NCI-H1694 treated with DMSO at 0.1 percent for 48 hours (cell line): Measurements from ENCODE around the gene TEAD3.
A peak's percentile ranks its signal among the peaks of the same experiment; 100 is the strongest.

ENCODE experiments used
- DNase-seq: peaks from one replicate; lab custom pipeline; 2025; lab: John Stamatoyannopoulos, UW

The TEAD3 gene

GRCh38 chr6:35492258-35492973 lies 4.5 kb downstream of the TEAD3 start:
- no peak for DNase-seq

- DNase-seq = no peak
Measured at GRCh38 chr6:35491558-35492257, 5.2 kb downstream of the TEAD3 start.

DNA sequence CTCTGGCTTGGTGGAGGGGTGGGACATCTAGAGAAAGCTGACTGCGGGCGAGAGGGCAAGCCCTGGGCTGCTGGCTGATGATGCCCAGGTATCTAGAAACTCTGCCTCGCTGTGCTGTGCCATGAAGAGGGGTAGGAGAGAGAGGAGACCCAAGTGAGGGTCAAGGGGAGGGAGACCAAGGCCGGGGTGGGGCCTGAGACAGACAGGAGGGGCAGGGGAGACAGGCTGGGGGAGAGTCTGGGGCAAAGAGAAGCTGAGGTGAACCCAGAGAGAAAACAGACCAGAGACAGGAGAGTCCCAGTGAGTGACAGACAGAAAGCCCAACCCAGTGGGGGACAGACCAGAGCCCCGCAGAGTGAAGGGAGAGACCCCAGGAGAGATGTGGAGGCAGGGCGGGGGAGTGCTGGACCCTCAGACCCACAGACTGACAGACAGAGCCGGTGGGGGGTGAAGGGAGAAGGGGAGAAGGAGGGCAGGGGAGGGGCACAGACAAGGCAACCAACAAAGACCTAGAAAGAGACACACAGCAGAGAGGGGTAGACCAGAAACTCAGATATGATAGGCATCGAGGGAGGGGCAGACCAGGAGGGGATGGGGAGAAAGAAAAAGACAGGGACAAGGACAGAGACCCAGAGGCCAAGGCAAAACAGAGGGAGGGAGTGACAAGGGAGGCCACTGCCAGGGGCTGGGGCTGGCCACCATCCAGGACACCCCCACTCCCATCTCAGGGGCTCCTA lies 5.9 kb downstream of the TEAD3 start:
- no peak for DNase-seq

- DNase-seq = peak; percentile 56
Measured at GRCh38 chr6:35489995-35490791, 6.7 kb downstream of the TEAD3 start.

- no peak for DNase-seq
Measured at GRCh38 chr6:35489066-35489465, 7.8 kb downstream of the TEAD3 start.

DNA sequence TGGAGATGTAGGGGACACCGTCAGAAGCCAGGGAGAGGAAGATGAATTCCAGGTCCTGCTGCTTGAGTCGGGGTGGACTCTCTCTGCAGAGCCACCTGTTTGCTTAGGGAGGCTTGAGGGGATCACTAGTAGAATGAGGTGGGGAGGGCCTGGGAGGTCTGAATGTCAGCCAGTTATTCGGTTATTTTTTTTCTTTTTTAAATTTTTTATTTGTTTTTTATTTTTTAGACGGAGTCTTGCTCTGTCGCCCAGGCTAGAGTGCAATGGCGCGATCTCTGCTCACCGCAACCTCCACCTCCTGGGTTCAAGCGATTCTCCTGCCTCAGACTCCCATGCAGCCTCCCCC lies 8.4 kb downstream of the TEAD3 start:
- DNase-seq = no peak

- DNase-seq = no peak
Measured at GRCh38 chr6:35487658-35488516, 9.0 kb downstream of the TEAD3 start.

DNA sequence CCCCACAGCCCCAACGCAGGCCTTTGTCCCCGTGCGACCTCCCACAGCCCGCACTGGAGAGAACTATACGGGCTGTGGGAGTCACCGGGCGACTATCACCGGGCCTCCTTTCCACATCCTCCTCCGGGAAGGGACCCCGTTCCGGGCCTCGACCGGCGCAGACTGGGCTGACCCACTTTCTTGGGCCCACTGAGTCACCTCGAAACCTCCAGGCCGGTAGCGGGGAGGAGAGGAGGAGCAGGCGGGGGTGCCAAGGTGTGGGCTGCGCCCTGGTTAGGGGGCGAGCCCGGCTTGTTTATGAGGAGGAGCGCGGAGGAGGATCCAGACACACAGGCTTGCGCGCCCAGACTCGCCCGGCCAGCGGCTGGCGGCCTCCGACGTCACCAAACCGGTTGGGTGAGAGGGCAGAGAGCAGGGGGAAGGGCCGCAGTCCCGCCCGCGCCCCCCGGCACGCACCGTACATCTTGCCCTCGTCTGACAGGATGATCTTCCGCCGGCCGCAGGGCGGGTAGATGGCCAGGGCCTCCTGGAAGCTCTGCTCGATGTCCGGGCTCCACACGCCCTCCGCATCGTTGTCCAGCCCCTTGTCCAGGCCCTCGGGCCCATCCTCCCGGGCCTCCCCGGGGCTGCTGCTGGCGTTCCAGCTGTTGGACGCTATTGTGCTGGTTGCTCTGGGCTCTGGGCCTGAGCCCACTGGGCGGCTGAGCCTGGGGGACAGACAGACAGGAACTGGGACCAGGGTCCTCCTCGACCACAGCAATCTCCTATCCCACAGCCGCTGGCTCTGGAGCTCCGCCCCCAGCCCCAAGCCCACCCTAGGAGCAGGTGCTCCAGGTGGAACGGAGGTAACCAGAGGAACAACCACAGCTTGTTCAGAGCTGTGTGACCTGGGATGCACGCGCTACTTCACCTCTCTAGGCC lies 10.6 kb downstream of the TEAD3 start:
- no peak for DNase-seq

GRCh38 chr6:35485402-35485877 lies 11.4 kb downstream of the TEAD3 start:
- DNase-seq = no peak

GRCh38 chr6:35484921-35485392 lies 11.9 kb downstream of the TEAD3 start:
- no peak for DNase-seq

GRCh38 chr6:35483893-35484645 lies 12.8 kb downstream of the TEAD3 start:
- DNase-seq = no peak

- no peak for DNase-seq
Measured at GRCh38 chr6:35483490-35483889, 13.4 kb downstream of the TEAD3 start.

GRCh38 chr6:35483062-35483461 lies 13.8 kb downstream of the TEAD3 start:
- no peak for DNase-seq

- no peak for DNase-seq
Measured at GRCh38 chr6:35481226-35481625, 15.7 kb downstream of the TEAD3 start.

GRCh38 chr6:35480176-35480575 lies 16.7 kb downstream of the TEAD3 start:
- no peak for DNase-seq

DNA sequence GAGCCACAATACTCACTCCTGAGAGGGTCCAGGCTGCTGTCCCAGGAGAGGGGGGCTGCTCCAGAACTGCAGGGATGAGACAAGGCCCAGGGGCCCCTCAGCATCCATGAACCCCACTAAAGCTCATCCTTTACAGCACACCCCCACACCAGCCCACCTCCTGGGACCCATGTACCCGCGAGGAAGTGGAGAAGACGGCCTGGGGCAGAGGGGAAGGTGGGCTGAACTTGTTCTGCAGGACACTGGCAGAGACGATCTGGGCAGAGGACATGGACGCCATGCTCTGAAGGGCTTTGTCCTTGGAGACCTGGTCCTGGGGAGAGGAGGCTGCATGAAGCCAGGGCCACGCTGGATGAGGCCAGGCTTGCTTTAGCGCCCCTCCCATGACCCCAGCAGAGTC lies 18.6 kb downstream of the TEAD3 start:
- no peak for DNase-seq

GRCh38 chr6:35477551-35478179 lies 19.2 kb downstream of the TEAD3 start:
- DNase-seq = no peak

DNA sequence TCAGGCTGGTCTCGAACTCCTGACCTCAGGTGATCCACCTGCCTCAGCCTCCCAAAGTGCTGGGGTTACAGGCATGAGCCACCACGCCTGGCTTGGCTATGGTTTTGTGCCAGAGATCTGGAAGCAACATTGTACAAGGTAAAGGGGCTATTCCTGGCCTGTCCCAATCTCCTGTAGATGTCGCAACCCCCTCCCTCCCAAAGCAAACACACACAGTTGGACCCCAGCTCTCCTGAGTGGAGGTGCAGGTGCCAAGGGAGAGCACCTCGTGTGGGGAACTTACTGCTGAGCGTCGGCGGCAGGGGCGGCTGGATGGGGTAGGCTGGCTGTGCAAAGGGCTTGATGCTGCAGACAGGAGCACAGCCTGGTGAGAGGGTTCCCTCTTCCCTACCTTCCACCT lies 19.9 kb downstream of the TEAD3 start:
- no peak for DNase-seq

DNA sequence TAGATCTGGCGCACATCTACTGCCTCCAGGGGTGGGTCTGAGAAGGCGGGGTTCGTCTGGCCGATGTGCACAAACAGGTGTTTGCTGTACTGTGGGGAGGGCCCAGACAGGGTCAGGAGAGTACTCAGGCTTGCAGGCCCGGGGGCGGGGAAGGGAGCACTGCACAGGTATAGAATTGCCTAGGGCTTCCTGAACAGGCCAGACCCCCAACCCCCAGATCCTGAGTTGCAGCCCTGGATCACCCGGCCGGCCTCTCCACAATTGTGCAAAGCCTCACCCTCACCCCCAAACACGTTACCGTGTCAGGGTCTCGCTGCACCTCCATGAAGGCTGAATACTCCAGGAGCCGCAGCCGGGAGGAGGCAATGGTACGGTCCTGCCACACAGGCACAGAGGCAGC lies 20.9 kb downstream of the TEAD3 start:
- no peak for DNase-seq
